Loucy (cell line): ENCODE measurements around the gene AGRN.
"Not testable (repeated sequence)": the region's sequence is repeated elsewhere in the genome, so short reads cannot be mapped to it uniquely, and the experiment has no call there.

Source experiments
- H2AFZ ChIP-seq: fragments of 200-600 bp; sonication (generic); 2 replicates; pipeline ENCODE4 v1.6.0; 2016; ENCODE audit warnings: antibody characterized with exemption, mild to moderate bottlenecking, low read length, moderate library complexity
- H3F3A ChIP-seq: fragments of 200-600 bp; 2 replicates; pipeline ENCODE4 v1.6.0; 2016; ENCODE audit warnings: antibody characterized with exemption, low read depth, mild to moderate bottlenecking
- H3K27me3 ChIP-seq: fragments of 200-600 bp; sonication (generic); 2 replicates; pipeline ENCODE4 v1.6.1; 2014; ENCODE audit warnings: low read length, mild to moderate bottlenecking; ENCODE audit not compliant: insufficient read depth, poor library complexity, severe bottlenecking
- H3K36me3 ChIP-seq: fragments of 200-600 bp; sonication (generic); 2 replicates; pipeline ENCODE4 v1.6.1; 2016; ENCODE audit warnings: low read length; ENCODE audit not compliant: insufficient read depth
- H3K4me1 ChIP-seq: fragments of 200-600 bp; sonication (generic); 2 replicates; pipeline ENCODE4 v1.5.1; 2014; ENCODE audit warnings: low read length, mild to moderate bottlenecking; ENCODE audit not compliant: insufficient read depth, poor library complexity, severe bottlenecking
- H3K4me2 ChIP-seq: fragments of 200-600 bp; sonication (generic); 2 replicates; pipeline ENCODE4 v1.6.0; 2014; ENCODE audit warnings: antibody characterized with exemption, low read length, low read depth, mild to moderate bottlenecking; ENCODE audit not compliant: poor library complexity, severe bottlenecking
- H3K4me3 ChIP-seq: fragments of 200-600 bp; sonication (generic); 2 replicates; pipeline ENCODE4 v1.5.1; 2014; ENCODE audit warnings: low read length, mild to moderate bottlenecking, mixed read lengths; ENCODE audit not compliant: poor library complexity, severe bottlenecking
- H3K79me2 ChIP-seq: fragments of 200-600 bp; sonication (generic); 2 replicates; pipeline ENCODE4 v1.6.1; 2014; ENCODE audit warnings: low read length; ENCODE audit not compliant: insufficient read depth
- H3K9ac ChIP-seq: fragments of 200-600 bp; sonication (generic); 2 replicates; pipeline ENCODE4 v1.6.0; 2014; ENCODE audit warnings: mild to moderate bottlenecking, low read depth, low read length, moderate library complexity; ENCODE audit not compliant: poor library complexity, severe bottlenecking
- H3K9me2 ChIP-seq: fragments of 200-600 bp; sonication (generic); replicated peaks from 2 replicates; pipeline ENCODE4 v1.6.1; 2016; ENCODE audit warnings: low read depth, low read length, mixed read lengths
- H3K9me3 ChIP-seq: fragments of 200-600 bp; sonication (generic); 2 replicates; pipeline ENCODE4 v1.6.1; 2014; ENCODE audit warnings: mild to moderate bottlenecking, antibody characterized with exemption, low read length, low read depth; ENCODE audit not compliant: insufficient read depth
- H4K20me1 ChIP-seq: fragments of 200-600 bp; sonication (generic); 2 replicates; pipeline ENCODE4 v1.6.0; 2014; ENCODE audit warnings: antibody characterized with exemption, low read length, mild to moderate bottlenecking; ENCODE audit not compliant: insufficient read depth, poor library complexity, severe bottlenecking
- CTCF ChIP-seq: fragments of 200-600 bp; sonication (generic); conservative IDR thresholded peaks from 2 replicates; pipeline ENCODE4 v1.5.1; 2014; ENCODE audit warnings: mild to moderate bottlenecking, antibody characterized with exemption, low read length
- EZH2phosphoT487 ChIP-seq: fragments of 200-600 bp; IDR thresholded peaks from 2 replicates; pipeline ENCODE4 v1.6.1; 2018; ENCODE audit warnings: antibody characterized with exemption, mild to moderate bottlenecking, moderate library complexity, borderline replicate concordance

The AGRN gene

GRCh38 chr1:1074631-1075147 is 54.8 kb downstream of the AGRN start:
- Histone ChIP-seq H3K9ac (no peak overlapping the region), H3F3A (no peaks in the 10 kb centered on the region), H3K4me3 (no peak overlapping the region), H3K9me2 (no peaks in the 10 kb centered on the region), H3K9me3 (no peaks in the 10 kb centered on the region), H2AFZ (no peak overlapping the region), H3K4me1 (no peaks in the 10 kb centered on the region), H3K79me2 (no peaks in the 10 kb centered on the region), H3K36me3 (no peaks in the 10 kb centered on the region), H4K20me1 (no peaks in the 10 kb centered on the region), H3K27me3 (no peaks in the 10 kb centered on the region), H3K4me2 (no peak overlapping the region)
- no peak for TF ChIP-seq CTCF
- no peak for TF ChIP-seq EZH2phosphoT487

- Histone ChIP-seq H3K4me3 (no peak overlapping the region), H3K27me3 (no peaks in the 10 kb centered on the region), H3K79me2 (no peaks in the 10 kb centered on the region), H2AFZ (no peak overlapping the region), H3K9me2 (no peaks in the 10 kb centered on the region), H3K4me1 (no peaks in the 10 kb centered on the region), H3K4me2 (no peak overlapping the region), H4K20me1 (no peaks in the 10 kb centered on the region), H3K36me3 (no peaks in the 10 kb centered on the region), H3F3A (no peaks in the 10 kb centered on the region), H3K9me3 (no peaks in the 10 kb centered on the region), H3K9ac (no peak overlapping the region)
- TF ChIP-seq CTCF: no peak
- no peak for TF ChIP-seq EZH2phosphoT487
Measured at GRCh38 chr1:1075148-1075935, 55.4 kb downstream of the AGRN start.

DNA sequence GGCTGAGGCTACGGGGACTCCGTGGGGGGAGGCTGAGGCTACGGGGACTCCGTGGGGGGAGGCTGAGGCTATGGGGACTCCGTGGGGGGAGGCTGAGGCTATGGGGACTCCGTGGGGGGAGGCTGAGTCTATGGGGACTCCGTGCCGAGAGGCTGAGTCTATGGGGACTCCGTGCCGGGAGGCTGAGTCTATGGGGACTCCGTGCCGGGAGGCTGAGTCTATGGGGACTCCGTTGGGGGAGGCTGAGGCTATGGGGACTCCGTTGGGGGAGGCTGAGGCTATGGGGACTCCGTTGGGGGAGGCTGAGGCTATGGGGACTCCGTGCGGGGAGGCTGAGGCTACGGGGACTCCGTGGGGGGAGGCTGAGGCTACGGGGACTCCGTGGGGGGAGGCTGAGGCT is 57.5 kb downstream of the AGRN start:
- not testable (repeated sequence) for H3K4me1 ChIP-seq, H3K4me3 ChIP-seq, H3K9me3 ChIP-seq, H3K36me3 ChIP-seq, H3K79me2 ChIP-seq, H3K4me2 ChIP-seq, H2AFZ ChIP-seq, H3K9ac ChIP-seq, H4K20me1 ChIP-seq, H3K27me3 ChIP-seq, H3F3A ChIP-seq, H3K9me2 ChIP-seq
